Activated naive CD4-positive, alpha-beta T cell treated with anti-CD3 and anti-CD28 coated beads for 36 hours (primary cell): ENCODE results near the gene OR4F29. TPM values are rescaled to one million over a fixed set of nuclear protein-coding genes. Genes with fewer than 3 reads are reported as not detected.
"Not testable (repeated sequence)": the region's sequence is repeated elsewhere in the genome, so short reads cannot be mapped to it uniquely, and the experiment has no call there.

ENCODE experiments used
- CTCF ChIA-PET: fragments of 350-600 bp; sonication (Branson Sonifier 250); formaldehyde crosslinking; loops from one replicate; lab custom pipeline; 2021; ENCODE audit warnings: antibody characterized with exemption; lab: Charles Lee
- DNase-seq: peaks from one replicate; pipeline ENCODE4 v3.0.0-alpha.2; 2020
- H3K27ac Mint-ChIP-seq: one replicate; pipeline ENCODE4 v1.8.0; 2021; ENCODE audit warnings: mild to moderate bottlenecking, mixed read lengths
- H3K27me3 Mint-ChIP-seq: one replicate; pipeline ENCODE4 v1.8.0; 2021; ENCODE audit warnings: low read depth, mixed read lengths
- H3K36me3 Mint-ChIP-seq: one replicate; pipeline ENCODE4 v1.8.0; 2021; ENCODE audit warnings: low read depth, mixed read lengths
- H3K4me1 Mint-ChIP-seq: one replicate; pipeline ENCODE4 v1.8.0; 2021; ENCODE audit warnings: low read depth, mixed read lengths
- H3K4me3 Mint-ChIP-seq: one replicate; pipeline ENCODE4 v1.8.0; 2021; ENCODE audit warnings: mild to moderate bottlenecking, moderate library complexity, mixed read lengths
- H3K9me3 Mint-ChIP-seq: one replicate; pipeline ENCODE4 v1.8.0; 2021; ENCODE audit warnings: mixed read lengths
- intact Hi-C: fragments of 100-400 bp; cut with micrococcal nuclease; formaldehyde crosslinking; loops from one replicate; pipeline ENCODE4 v1.15.1; 2023
- total RNA-seq, 2 experiments: library from RNA; stranded (reverse); gene quantifications; one replicate each; pipeline ENCODE4 v1.2.3, GENCODE V29; 2021

Gene OR4F29
- not detected for total RNA-seq

GRCh38 chr1:451578-451977 lies at the start of gene OR4F29:
Gene OR4F29 (minus strand): TSS chr1:451678. CDS start chr1:451678, 0 bp downstream.
- DNase-seq, H3K9me3 Mint-ChIP-seq, H3K36me3 Mint-ChIP-seq, H3K4me1 Mint-ChIP-seq, H3K27me3 Mint-ChIP-seq, H3K4me3 Mint-ChIP-seq, H3K27ac Mint-ChIP-seq, CTCF ChIA-PET, intact Hi-C loops: not testable (repeated sequence)

Other genes starting within 250 kb of the OR4F29 start
- not detected for gene OR4F16, start 235.0 kb upstream of the OR4F29 start, total RNA-seq